Neural cell (in vitro differentiated cells): Measurements from ENCODE around the gene RHOT1. TPM values are rescaled to one million over a fixed set of nuclear protein-coding genes. Genes with fewer than 3 reads are reported as not detected.

Experiments used
- H2AFZ ChIP-seq: fragments of 200-600, 300-800 bp; sonication (generic), shearing (Covaris generic); 2 replicates; pipeline ENCODE4 v1.6.0; 2014; ENCODE audit warnings: low read depth, mild to moderate bottlenecking, antibody characterized with exemption, low read length, moderate library complexity
- H3F3A ChIP-seq: fragments of 200-600 bp; shearing (Covaris generic); 2 replicates; pipeline ENCODE4 v1.6.1; 2016; ENCODE audit warnings: mild to moderate bottlenecking, moderate library complexity, mixed read lengths, antibody characterized with exemption, low read length; ENCODE audit not compliant: insufficient read depth, poor library complexity, severe bottlenecking
- H3K27ac ChIP-seq: fragments of 200-600, 300-800 bp; sonication (generic), shearing (Covaris generic); 2 replicates; pipeline ENCODE4 v1.5.1; 2014; ENCODE audit warnings: mild to moderate bottlenecking, low read length, moderate library complexity
- H3K27me3 ChIP-seq: fragments of 300-800, 200-600 bp; sonication (generic), shearing (Covaris generic); 2 replicates; pipeline ENCODE4 v1.6.0; 2014; ENCODE audit warnings: mild to moderate bottlenecking, low read depth, low read length, moderate library complexity; ENCODE audit not compliant: insufficient read depth
- H3K36me3 ChIP-seq: fragments of 300-800, 200-600 bp; sonication (generic), shearing (Covaris generic); 2 replicates; pipeline ENCODE4 v1.5.1; 2014; ENCODE audit warnings: mild to moderate bottlenecking, antibody characterized with exemption, low read length, moderate library complexity; ENCODE audit not compliant: insufficient read depth
- H3K4me2 ChIP-seq: fragments of 300-800, 200-600 bp; sonication (generic), shearing (Covaris generic); 2 replicates; pipeline ENCODE4 v1.6.0; 2014; ENCODE audit warnings: mild to moderate bottlenecking, low read length
- H3K4me3 ChIP-seq: fragments of 300-800, 200-600 bp; sonication (generic), shearing (Covaris generic); 2 replicates; pipeline ENCODE4 v1.5.1; 2014; ENCODE audit warnings: mild to moderate bottlenecking, low read length, moderate library complexity
- H3K79me2 ChIP-seq: fragments of 200-600 bp; shearing (Covaris generic); replicated peaks from 2 replicates; pipeline ENCODE4 v1.6.0; 2014; ENCODE audit warnings: mild to moderate bottlenecking, low read length, moderate library complexity; ENCODE audit not compliant: insufficient read depth
- H3K9ac ChIP-seq: fragments of 300-800, 200-600 bp; sonication (generic), shearing (Covaris generic); 2 replicates; pipeline ENCODE4 v1.6.1; 2016; ENCODE audit warnings: mild to moderate bottlenecking, low read length, mixed read lengths
- H3K9me2 ChIP-seq: fragments of 200-600 bp; shearing (Covaris generic); 2 replicates; pipeline ENCODE4 v1.6.1; 2016; ENCODE audit warnings: mild to moderate bottlenecking, low read length, mixed read lengths; ENCODE audit not compliant: insufficient read depth
- H3K9me3 ChIP-seq: fragments of 200-600, 300-800 bp; sonication (generic), shearing (Covaris generic); 2 replicates; pipeline ENCODE4 v1.6.1; 2016; ENCODE audit warnings: mild to moderate bottlenecking, mixed run types, low read length, moderate library complexity, mixed read lengths
- H4K20me1 ChIP-seq: fragments of 200-600 bp; shearing (Covaris generic); 2 replicates; pipeline ENCODE4 v1.6.1; 2016; ENCODE audit warnings: mild to moderate bottlenecking, mixed run types; ENCODE audit not compliant: insufficient read depth
- CTCF ChIP-seq: fragments of 450-650 bp; IDR thresholded peaks from 2 replicates; pipeline ENCODE4 v1.5.1; 2014; ENCODE audit warnings: antibody characterized with exemption, mild to moderate bottlenecking, moderate library complexity; ENCODE audit not compliant: poor library complexity, severe bottlenecking
- EP300 ChIP-seq: fragments of 450-650 bp; conservative IDR thresholded peaks from 2 replicates; pipeline ENCODE4 v1.6.1; 2014; ENCODE audit warnings: antibody characterized with exemption, mild to moderate bottlenecking, moderate library complexity; ENCODE audit not compliant: poor library complexity, severe bottlenecking
- EZH2 ChIP-seq: fragments of 200-600, 300-800 bp; shearing (Covaris generic), sonication (generic); IDR thresholded peaks from 2 replicates; pipeline ENCODE4 v1.6.1; 2014; ENCODE audit warnings: antibody characterized with exemption, low read length, borderline replicate concordance, mild to moderate bottlenecking; ENCODE audit not compliant: insufficient read depth, poor library complexity, severe bottlenecking
- MXI1 ChIP-seq: fragments of 450-650 bp; conservative IDR thresholded peaks from 2 replicates; pipeline ENCODE4 v1.6.1; 2014; ENCODE audit warnings: antibody characterized with exemption, mild to moderate bottlenecking; ENCODE audit not compliant: poor library complexity, severe bottlenecking
- POLR2AphosphoS5 ChIP-seq: IDR thresholded peaks from 2 replicates; pipeline ENCODE4 v1.6.1; 2012
- RAD21 ChIP-seq: fragments of 450-650 bp; conservative IDR thresholded peaks from 2 replicates; pipeline ENCODE4 v1.6.1; 2014; ENCODE audit warnings: antibody characterized with exemption, mild to moderate bottlenecking, moderate library complexity
- SMC3 ChIP-seq: fragments of 450-650 bp; conservative IDR thresholded peaks from 2 replicates; pipeline ENCODE4 v1.6.1; 2014; ENCODE audit warnings: antibody characterized with exemption, mild to moderate bottlenecking, moderate library complexity; ENCODE audit not compliant: poor library complexity
- TAF1 ChIP-seq: IDR thresholded peaks from 2 replicates; pipeline ENCODE4 v1.6.1; 2012; ENCODE audit warnings: low read depth
- polyA plus RNA-seq: library from polyadenylated mRNA; depleted of rRNA; stranded (reverse); fragments of >200 nt; gene quantifications from 2 replicates; pipeline ENCODE4 v1.2.3, GENCODE V29; 2014
- TF ChIP-seq, protein P1 (sequence below): IDR thresholded peaks from 2 replicates; pipeline ENCODE4 v1.6.1; 2012; ENCODE audit warnings: borderline replicate concordance

RHOT1 gene
- polyA plus RNA-seq, 1 donor from 2014 or later, result 99.1 TPM

- no peaks in the 10 kb centered on the region for H3K79me2 ChIP-seq
- H4K20me1 ChIP-seq, result no peaks in the 10 kb centered on the region
- no peak overlapping the region for H2AFZ ChIP-seq
- no peak overlapping the region for H3K9ac ChIP-seq
- no peak overlapping the region for H3K4me2 ChIP-seq
- TF ChIP-seq MXI1 (no peak), EZH2 (no peak), SMC3 (no peak), TAF1 (no peak), RAD21 (no peak), POLR2AphosphoS5 (no peak), CTCF (no peak), EP300 (no peak)
- TF ChIP-seq, protein P1, sequence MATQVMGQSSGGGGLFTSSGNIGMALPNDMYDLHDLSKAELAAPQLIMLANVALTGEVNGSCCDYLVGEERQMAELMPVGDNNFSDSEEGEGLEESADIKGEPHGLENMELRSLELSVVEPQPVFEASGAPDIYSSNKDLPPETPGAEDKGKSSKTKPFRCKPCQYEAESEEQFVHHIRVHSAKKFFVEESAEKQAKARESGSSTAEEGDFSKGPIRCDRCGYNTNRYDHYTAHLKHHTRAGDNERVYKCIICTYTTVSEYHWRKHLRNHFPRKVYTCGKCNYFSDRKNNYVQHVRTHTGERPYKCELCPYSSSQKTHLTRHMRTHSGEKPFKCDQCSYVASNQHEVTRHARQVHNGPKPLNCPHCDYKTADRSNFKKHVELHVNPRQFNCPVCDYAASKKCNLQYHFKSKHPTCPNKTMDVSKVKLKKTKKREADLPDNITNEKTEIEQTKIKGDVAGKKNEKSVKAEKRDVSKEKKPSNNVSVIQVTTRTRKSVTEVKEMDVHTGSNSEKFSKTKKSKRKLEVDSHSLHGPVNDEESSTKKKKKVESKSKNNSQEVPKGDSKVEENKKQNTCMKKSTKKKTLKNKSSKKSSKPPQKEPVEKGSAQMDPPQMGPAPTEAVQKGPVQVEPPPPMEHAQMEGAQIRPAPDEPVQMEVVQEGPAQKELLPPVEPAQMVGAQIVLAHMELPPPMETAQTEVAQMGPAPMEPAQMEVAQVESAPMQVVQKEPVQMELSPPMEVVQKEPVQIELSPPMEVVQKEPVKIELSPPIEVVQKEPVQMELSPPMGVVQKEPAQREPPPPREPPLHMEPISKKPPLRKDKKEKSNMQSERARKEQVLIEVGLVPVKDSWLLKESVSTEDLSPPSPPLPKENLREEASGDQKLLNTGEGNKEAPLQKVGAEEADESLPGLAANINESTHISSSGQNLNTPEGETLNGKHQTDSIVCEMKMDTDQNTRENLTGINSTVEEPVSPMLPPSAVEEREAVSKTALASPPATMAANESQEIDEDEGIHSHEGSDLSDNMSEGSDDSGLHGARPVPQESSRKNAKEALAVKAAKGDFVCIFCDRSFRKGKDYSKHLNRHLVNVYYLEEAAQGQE, result no peak
- H3K9me3 ChIP-seq, result no peaks in the 10 kb centered on the region
- H3K27ac ChIP-seq, result no peak overlapping the region
- H3K36me3 ChIP-seq, result no peaks in the 10 kb centered on the region
- H3K4me3 ChIP-seq, result no peak overlapping the region
- H3K9me2 ChIP-seq, result no peaks in the 10 kb centered on the region
- no peaks in the 10 kb centered on the region for H3F3A ChIP-seq
- no peaks in the 10 kb centered on the region for H3K27me3 ChIP-seq
Measured at GRCh38 chr17:32274101-32274500, 131.8 kb downstream of the RHOT1 start.

DNA sequence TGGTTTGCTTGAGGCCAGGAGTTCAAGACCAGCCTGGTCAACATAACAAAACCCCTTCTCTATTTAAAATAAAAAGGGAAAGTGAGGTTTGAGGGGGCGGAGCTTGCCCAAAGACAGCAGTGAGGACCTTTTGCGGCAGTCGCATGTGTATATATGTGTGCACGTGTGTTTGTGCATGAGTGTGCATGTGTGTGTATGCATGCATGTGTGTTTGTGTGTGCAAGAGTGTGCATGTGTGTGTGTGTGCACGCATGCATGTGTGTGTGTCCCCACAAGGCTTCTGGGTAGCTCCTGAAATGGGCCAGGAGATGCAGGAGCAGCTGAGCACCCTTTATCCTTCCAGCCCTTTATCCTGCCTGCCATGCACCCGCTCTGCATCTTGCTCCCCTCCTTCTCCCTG, 132.3 kb downstream of the RHOT1 start:
- no peak overlapping the region for H2AFZ ChIP-seq
- no peaks in the 10 kb centered on the region for H3K27me3 ChIP-seq
- H3K9ac ChIP-seq, result no peak overlapping the region
- TF ChIP-seq, protein P1, result no peak
- no peak for TF ChIP-seq CTCF
- no peaks in the 10 kb centered on the region for H4K20me1 ChIP-seq
- no peaks in the 10 kb centered on the region for H3K9me3 ChIP-seq
- no peaks in the 10 kb centered on the region for H3F3A ChIP-seq
- no peaks in the 10 kb centered on the region for H3K79me2 ChIP-seq
- no peaks in the 10 kb centered on the region for H3K9me2 ChIP-seq
- H3K4me3 ChIP-seq, result no peak overlapping the region
- no peak overlapping the region for H3K4me2 ChIP-seq
- no peak overlapping the region for H3K27ac ChIP-seq
- no peaks in the 10 kb centered on the region for H3K36me3 ChIP-seq
